ENCODE measurements around the gene SPATA16.
"Not testable (repeated sequence)": the region's sequence is repeated elsewhere in the genome, so short reads cannot be mapped to it uniquely, and the experiment has no call there.

SPATA16 gene, protein sequence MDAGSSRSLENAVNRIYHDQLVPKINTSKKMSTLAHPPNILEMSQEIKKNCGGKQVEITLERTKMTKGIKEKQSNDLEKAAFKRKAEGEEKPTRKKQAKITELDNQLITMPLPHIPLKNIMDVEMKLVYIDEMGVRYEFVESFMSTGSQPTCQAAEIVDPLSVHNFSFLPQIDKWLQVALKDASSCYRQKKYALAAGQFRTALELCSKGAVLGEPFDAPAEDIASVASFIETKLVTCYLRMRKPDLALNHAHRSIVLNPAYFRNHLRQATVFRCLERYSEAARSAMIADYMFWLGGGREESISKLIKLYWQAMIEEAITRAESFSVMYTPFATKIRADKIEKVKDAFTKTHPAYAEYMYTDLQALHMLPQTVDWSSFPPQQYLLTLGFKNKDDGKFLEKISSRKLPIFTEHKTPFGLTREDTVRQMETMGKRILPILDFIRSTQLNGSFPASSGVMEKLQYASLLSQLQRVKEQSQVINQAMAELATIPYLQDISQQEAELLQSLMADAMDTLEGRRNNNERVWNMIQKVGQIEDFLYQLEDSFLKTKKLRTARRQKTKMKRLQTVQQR

DNA sequence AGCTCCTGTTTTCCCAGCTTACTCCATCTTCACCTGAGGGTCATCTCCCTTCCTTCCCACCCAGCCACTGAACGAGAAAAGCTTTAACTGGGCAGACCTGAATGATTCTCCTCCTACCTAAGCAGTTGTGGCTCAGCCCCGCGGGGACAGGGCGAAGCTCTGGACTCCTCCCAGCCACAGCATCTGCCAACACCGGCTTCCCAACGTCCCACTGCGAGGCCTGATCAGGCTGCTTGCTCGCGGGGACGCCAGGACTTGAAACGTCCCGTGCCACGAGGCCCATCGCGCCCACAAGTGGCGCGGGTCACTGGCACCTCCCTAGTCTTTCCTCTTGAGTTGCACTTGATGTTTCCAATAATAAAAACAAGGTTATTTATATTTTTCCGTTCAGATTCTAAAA is at the start of gene SPATA16:
Gene SPATA16 (minus strand): TSS at position 250 of the 400 bp plus-strand sequence. CDS start 23,504 bp downstream, outside the sequence.
- DNase-seq (ENCODE audit: low read depth in 2 of 2): no peak

GRCh38 chr3:173183022-173183421 is 42.0 kb upstream of the SPATA16 start:
- not testable (repeated sequence) for DNase-seq (ENCODE audit: low read depth in 2 of 2)

DNA sequence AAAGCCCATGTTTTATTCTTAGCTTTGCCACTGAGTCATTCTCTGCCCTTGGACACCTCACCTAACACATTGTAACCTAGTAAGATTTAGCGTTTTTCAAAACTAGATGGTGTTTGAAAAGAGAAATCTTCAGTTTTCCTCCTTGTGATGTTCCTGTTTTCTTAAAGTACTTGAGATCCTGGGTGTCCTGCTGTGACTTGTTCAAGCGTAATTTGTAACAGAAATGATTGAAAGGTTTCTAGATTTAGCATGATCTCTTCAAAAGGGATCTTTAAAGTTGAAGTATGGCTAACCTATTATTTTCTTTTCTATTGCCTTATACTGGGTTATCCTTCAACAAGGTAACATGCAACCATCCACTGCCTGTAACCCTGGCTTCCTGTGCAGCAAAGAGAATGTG is 32.6 kb upstream of the SPATA16 start:
- no peak for DNase-seq (ENCODE audit: low read depth in 2 of 2)

DNA sequence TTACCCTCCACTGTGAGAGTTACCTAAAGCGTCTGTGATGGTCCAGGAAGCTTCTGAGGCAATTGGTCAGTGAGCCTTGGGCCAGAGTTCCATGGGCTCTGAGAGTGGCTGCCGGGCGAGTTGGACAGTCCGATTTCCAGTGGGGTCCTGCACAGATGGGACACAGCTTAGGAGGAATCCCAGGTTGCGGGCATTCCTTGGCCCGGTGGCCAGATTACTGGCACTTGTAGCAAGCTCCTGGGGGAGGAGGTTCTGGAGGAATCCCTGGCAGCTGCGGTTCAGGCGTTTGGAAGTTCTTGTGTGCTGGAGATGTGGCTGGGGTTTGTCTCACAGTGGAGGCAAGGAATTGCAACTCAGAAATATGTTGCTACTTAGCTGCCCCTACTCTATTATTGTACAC is 18.1 kb upstream of the SPATA16 start:
- DNase-seq (ENCODE audit: low read depth in 2 of 2): not testable (repeated sequence)

DNA sequence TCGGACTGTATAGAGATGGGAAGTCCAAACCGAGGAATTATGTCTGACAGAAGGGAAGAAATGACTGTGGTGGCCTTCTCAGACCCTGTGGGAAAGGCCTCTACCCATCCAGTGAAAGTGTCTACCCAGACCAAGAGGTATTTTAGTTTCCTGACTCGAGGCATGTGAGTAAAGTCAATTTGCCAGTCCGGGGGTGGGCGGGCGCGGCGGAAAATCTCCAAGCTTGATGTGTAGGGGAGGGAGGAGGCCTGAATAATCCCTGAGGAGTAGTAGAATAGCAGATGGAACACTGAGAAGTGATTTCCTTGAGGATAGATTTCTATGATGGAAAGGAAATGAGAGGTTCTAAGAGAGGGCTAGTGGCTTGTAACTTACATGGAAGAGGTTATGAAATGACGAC is 15.5 kb upstream of the SPATA16 start:
- DNase-seq (ENCODE audit: low read depth in 2 of 2): not testable (repeated sequence)

DNA sequence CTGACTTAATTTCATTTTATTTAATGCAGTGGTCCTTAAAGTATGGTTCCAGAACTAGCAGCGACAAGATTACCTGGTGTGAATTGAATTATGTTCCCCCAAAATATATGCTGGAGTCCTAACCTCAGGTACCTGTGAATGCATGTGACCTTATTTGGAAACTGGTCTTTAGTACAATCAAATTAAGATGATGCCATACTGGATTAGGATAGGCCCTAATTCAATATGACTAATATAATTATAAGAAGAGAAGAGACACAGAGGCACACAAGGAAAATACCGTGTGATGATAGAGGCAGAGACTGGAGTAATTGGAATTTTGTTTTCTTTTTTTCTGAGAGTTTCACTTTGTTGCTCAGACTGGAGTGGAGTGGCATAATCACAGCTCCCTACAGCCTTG is 12.6 kb upstream of the SPATA16 start:
- DNase-seq (ENCODE audit: low read depth in 2 of 2): no peak

DNA sequence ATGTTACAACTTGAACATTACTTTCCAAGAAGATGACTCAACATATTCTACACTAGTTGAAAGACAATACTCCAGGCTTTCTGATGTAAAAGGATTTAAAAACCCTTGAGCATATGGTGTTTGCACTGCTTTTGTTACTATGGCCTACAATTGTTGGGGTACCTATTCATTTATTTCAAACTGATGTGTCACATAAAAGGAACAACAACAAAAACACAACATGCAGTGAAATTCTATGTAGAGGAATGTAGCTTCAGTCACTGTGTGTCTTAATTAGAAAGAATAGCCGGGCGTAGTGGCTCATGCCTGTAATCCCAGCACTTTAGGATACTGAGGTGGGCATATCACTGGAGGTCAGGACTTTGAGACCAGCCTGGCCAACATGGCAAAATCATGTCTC is 1.6 kb downstream of the SPATA16 start:
- no peak for DNase-seq (ENCODE audit: low read depth in 2 of 2)

GRCh38 chr3:173138026-173138425 is 3.0 kb downstream of the SPATA16 start:
- DNase-seq (ENCODE audit: low read depth in 2 of 2): no peak

DNA sequence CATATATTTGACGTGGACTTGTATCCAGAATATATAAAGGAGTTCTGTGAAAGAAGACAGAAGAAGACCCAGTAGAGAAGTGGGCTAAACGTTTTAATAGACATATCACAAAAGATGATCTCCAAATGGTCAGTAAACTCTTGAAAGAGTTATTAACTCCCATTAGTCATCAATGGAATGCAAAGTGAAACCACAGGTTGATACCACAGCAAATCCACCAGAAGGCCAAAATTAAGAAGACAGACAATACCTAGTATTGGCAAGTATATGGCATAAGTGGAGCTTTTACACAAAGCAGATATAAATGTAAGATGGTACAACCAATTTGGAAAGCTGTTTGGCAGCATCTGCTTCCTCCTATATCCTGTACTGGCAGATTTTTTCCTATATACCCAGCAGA is 6.0 kb downstream of the SPATA16 start:
- DNase-seq (ENCODE audit: low read depth in 2 of 2): no peak

DNA sequence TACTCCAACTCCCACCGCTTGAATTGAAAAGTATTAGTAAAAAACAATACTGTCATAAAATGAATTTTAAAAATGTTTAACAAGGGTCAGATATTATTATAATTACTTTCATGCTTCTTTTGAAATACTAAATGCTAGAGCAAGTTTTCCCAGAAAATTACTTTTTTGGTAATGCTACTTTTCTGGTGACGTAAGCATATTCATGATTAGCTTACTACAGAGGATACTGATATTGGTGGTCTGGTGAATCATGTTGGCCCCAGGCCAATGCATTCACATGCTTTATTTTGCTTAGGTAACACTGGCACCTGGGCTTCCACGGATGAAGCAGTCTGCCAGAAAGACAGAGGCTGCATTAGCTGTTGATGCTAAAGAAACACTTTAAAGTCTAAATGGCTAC is 12.4 kb downstream of the SPATA16 start:
- no peak for DNase-seq (ENCODE audit: low read depth in 2 of 2)

GRCh38 chr3:173111321-173111720 is 29.7 kb downstream of the SPATA16 start:
- DNase-seq (ENCODE audit: low read depth in 2 of 2): no peak

- DNase-seq (ENCODE audit: low read depth in 2 of 2): no peak
Observed at GRCh38 chr3:173109143-173109542, 31.9 kb downstream of the SPATA16 start.

- no peak for DNase-seq (ENCODE audit: low read depth in 2 of 2)
Observed at GRCh38 chr3:173103469-173103868, 37.6 kb downstream of the SPATA16 start.

DNA sequence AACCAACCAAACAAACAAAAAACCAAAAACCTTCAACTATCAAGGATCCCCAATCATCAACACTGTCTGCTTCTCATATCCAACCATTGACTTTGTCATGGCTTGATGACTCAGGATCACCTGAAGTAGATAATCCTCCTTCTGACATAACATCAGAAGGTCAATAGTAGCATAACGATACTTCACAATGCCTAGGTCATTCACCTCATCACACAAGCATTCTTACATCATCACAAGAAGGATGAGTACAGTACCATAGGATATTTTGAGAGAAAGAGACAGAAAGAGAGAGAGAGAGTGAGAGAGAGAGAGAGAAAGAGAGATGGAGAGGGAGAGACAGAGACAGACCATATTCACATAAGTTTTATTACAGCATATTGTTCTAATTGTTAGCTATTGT is 42.1 kb downstream of the SPATA16 start:
- no peak for DNase-seq (ENCODE audit: low read depth in 2 of 2)

DNA sequence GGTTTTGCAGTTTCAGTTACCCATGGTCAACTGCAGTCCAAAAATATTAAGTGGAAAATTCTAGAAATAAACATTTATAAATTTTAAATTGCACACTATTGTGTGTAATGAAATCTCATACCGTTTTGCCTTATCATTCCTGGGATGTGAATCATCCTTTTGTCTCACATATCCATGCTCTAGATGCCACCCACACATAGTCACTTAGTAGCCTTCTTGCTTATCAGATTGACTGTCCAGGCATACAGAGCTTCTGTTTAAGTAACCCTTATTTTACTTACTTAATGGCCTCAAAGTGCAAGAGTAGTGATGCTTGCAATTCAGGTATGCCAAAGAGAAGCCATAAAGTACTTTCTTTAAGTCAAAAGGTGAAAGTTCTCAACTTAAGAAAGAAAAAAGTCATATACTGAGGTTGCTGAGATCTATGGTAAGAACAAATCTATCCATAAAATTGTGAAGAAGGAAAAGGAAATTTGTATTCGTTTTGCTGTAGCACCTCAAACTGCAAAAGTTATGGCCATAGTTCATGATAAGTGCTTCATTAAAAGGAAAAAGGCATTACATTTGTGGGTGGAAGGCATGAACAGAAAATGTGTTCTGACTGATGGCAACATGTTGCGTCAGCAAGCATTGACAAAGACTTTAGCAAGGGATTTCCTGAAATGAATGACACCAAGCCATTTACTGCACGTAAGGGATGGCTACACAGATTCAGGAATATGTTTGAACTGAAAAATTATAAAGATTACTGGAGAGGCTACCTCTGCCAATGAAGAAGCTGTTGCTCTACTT is 43.8 kb downstream of the SPATA16 start:
- no peak for DNase-seq (ENCODE audit: low read depth in 2 of 2)

DNA sequence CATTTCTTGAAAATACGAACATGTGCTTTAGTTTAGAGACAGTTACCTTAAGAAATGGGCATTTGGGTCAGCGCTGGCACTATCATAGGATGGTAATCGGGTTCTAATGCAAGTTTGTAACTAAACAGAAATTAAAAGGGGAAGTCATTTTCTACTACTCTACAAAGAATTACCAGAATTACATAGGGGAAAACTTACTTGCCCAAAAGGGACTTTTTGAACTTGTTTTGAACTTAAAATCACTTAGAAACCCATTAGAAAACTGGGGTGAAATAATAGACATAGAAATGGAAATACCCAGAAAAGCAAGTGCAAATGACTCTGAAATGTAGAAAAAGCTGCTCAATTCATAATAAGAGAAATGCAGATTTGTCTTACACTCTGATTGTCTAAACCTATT is 44.9 kb downstream of the SPATA16 start:
- DNase-seq (ENCODE audit: low read depth in 2 of 2): no peak

- DNase-seq (ENCODE audit: low read depth in 2 of 2): no peak
Observed at GRCh38 chr3:173092038-173092437, 49.0 kb downstream of the SPATA16 start.

DNA sequence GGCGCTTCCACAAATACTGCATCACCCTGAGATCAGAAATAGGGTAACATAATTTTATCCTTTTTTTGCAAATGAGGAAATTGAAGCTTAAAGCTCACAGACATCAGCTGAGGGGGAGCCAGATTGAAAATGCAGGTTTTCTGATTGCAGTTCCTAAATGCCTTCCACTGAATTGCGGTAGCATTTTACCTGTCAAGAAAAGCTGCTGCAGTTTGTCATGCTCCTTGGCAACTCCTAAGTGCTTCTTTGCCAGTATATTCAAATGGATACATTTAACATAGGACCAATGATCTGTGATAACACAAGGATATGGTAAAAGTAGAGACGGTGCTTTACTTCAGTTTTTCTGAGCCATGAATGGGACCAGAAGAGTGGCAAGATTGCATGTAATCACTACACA is 50.5 kb downstream of the SPATA16 start:
- no peak for DNase-seq (ENCODE audit: low read depth in 2 of 2)

GRCh38 chr3:173089283-173089682 is 51.8 kb downstream of the SPATA16 start:
- DNase-seq (ENCODE audit: low read depth in 2 of 2): no peak

DNA sequence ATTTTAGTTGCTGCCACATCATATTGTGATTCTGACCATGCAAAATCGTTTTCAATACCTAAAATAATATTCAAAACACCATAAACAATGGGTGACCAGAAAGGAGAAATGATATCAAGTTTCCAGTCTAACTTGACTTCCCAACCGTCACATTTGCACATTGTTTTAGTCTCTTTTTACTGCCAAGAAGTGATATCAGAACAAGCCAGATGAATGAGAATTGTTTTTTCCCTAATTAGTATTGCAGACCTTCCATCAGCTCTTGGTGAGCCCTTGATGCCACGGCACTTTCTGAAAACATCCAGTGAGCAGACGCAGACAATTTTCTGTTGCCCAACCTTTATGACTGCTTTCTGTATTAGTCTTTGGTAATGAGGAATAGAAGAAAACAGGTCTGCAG is 62.5 kb downstream of the SPATA16 start:
- DNase-seq (ENCODE audit: low read depth in 2 of 2): no peak

DNA sequence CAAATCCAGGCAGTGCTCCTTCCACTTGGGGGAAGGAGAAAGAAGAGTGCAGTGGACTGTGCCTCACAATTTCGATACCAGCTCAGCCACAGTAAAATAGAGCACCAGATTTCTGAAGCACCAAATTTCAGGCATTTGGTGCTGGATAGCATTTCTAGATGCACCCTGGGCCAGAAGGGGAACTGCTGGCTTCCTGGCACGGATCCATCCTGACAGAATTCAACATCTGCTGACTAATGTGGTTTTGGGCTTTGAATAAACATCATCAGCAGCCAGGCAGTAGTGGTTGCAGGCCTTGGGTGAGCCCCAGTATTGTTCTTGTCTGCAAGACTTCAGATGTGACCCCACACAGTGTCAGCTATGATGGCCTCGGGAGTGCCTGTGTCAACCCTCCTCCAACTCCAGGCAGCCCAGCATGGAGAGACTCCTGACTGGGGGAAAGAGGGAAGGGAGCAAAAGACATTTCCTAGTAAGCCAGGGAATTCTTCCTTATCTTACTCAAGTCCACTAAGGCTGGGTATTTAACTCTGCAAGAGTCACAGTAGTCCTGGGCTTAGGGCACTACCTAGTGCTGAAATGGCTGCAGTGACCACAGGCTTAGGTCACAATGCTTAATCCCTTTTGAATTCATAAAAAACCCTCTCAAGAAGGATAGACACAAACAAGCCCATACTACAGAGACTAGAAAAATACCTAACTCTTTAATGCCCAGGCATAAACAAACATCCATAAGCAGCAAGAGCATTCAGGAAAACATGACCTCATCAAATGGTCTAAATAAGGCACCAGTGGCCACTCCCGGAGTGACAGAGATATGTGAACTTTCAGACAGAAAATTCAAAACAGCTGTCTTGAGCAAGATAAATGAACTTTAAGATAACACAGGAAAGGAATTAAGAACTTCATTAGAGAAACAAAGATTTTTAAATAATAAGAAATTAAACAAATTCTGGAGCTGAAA is 74.7 kb downstream of the SPATA16 start:
- DNase-seq (ENCODE audit: low read depth in 2 of 2): no peak

Measured in stimulated activated CD8-positive, alpha-beta memory T cell treated with anti-CD3 and anti-CD28 coated beads, Interleukin-15, amount 100 ng/mL, for 48 hours (primary cell).